HG03159 (cell line): Measurements from ENCODE around the gene NTN5.
"Not testable (repeated sequence)": the region's sequence is repeated elsewhere in the genome, so short reads cannot be mapped to it uniquely, and the experiment has no call there.

Source experiments
- ATAC-seq: cut with Tn5 transposase; IDR thresholded peaks from one replicate; pipeline ENCODE4 v1.9.1; 2021; ENCODE audit warnings: mild to moderate bottlenecking, moderate library complexity; ENCODE audit not compliant: unreplicated experiment

The NTN5 gene

GRCh38 chr19:48645620-48646000 lies 27.2 kb downstream of the NTN5 start:
- no peak for ATAC-seq

- peak; percentile 52 for ATAC-seq
Measured at GRCh38 chr19:48644839-48645619, 27.8 kb downstream of the NTN5 start.

- no peak for ATAC-seq
Measured at GRCh38 chr19:48644355-48644754, 28.5 kb downstream of the NTN5 start.

- ATAC-seq: no peak
Measured at GRCh38 chr19:48642862-48643261, 30.0 kb downstream of the NTN5 start.

- no peak for ATAC-seq
Measured at GRCh38 chr19:48641850-48642249, 31.0 kb downstream of the NTN5 start.

GRCh38 chr19:48639483-48640375 lies 33.1 kb downstream of the NTN5 start:
- no peak for ATAC-seq

GRCh38 chr19:48638831-48639381 lies 33.9 kb downstream of the NTN5 start:
- ATAC-seq: no peak

- ATAC-seq: peak; percentile 20
Measured at GRCh38 chr19:48637948-48638830, 34.6 kb downstream of the NTN5 start.

GRCh38 chr19:48637449-48637947 lies 35.3 kb downstream of the NTN5 start:
- ATAC-seq: peak; percentile 60

GRCh38 chr19:48636859-48637448 lies 35.9 kb downstream of the NTN5 start, which contains the start of gene DBP:
Gene DBP (minus strand): TSS chr19:48637379. CDS start chr19:48636994, 385 bp downstream.
- no peak for ATAC-seq

- ATAC-seq: no peak
Measured at GRCh38 chr19:48635966-48636858, 36.6 kb downstream of the NTN5 start.

- ATAC-seq: no peak
Measured at GRCh38 chr19:48635263-48635965, 37.4 kb downstream of the NTN5 start.

- ATAC-seq: no peak
Measured at GRCh38 chr19:48634424-48635262, 38.2 kb downstream of the NTN5 start.

- ATAC-seq: no peak
Measured at GRCh38 chr19:48634036-48634342, 38.8 kb downstream of the NTN5 start.

- no peak for ATAC-seq
Measured at GRCh38 chr19:48633148-48634035, 39.4 kb downstream of the NTN5 start.

GRCh38 chr19:48632692-48633147 lies 40.1 kb downstream of the NTN5 start:
- ATAC-seq: no peak

- not testable (repeated sequence) for ATAC-seq
Measured at GRCh38 chr19:48632286-48632685, 40.5 kb downstream of the NTN5 start.
